Medulla oblongata (tissue), 1 donor: Measurements from ENCODE around the gene DUSP22.
"Not testable (repeated sequence)": the region's sequence is repeated elsewhere in the genome, so short reads cannot be mapped to it uniquely, and the experiment has no call there.

Experiments used
- DNase-seq: peaks from one replicate; pipeline ENCODE4 v3.0.0-alpha.2; 2015; ENCODE audit errors: extremely low spot score

DUSP22 gene, protein sequence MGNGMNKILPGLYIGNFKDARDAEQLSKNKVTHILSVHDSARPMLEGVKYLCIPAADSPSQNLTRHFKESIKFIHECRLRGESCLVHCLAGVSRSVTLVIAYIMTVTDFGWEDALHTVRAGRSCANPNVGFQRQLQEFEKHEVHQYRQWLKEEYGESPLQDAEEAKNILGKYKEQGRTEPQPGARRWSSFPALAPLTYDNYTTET

GRCh38 chr6:291697-292505 is at the start of gene DUSP22:
Gene DUSP22 (plus strand): TSS chr6:292487. CDS start chr6:292540, 53 bp downstream.
- peak; percentile 89 for DNase-seq

DNA sequence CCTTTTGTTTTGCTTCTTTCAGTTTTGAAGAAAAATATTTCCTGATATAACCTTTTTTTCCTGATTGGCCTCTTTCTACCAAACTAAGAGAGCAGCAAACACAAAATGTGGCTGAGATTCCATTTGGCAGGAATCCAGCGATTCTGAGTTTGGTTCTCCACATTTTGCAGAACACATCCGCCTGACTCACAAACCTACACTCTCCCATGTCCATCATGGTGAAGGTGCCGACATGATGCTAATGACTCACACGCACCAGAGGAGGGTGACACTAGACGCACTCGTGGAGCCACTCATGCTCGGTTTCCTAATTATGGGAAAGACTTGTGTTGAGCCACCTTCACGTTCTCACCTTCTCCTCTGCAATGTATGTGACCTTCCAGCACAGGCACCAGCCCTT is 45.9 kb upstream of the DUSP22 start:
- DNase-seq = no peak

DNA sequence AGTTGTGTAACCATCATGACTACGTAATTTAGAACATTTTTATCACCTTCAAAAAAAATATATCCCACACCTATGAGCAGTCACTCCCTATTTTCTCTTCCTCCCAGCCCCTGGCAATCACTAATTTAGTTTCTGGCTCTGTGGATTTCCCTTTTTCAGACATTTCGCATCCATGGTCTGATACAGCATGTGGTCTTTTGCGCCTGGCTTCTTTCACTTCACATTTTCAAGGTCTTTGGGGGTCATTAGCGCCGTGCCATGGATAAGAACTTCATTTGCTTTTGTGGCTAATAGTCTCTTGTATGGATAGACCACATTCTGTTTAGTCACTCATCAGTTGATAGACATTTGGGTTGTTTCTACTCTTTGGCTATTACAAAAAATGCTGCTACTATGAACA is 44.9 kb upstream of the DUSP22 start:
- no peak for DNase-seq

DNA sequence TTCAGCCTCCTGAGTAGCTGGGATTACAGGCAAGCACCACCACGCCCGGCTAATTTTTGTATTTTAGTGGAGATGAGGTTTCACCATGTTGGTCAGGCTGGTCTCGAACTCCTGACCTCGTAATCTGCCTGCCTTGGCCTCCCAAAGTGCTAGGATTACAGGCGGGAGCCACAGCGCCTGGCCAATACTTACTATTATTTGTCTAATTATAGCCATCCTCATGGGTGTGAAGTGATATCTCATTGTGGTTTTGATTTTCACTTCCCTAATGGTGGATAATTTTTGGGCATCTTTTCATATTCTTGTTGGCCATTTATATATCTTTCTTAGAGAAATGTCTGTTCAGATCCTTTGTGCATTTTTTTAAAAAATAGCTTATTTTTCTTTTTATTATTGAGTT is 44.2 kb upstream of the DUSP22 start:
- not testable (repeated sequence) for DNase-seq

GRCh38 chr6:250676-251075 is 41.6 kb upstream of the DUSP22 start:
- no peak for DNase-seq

DNA sequence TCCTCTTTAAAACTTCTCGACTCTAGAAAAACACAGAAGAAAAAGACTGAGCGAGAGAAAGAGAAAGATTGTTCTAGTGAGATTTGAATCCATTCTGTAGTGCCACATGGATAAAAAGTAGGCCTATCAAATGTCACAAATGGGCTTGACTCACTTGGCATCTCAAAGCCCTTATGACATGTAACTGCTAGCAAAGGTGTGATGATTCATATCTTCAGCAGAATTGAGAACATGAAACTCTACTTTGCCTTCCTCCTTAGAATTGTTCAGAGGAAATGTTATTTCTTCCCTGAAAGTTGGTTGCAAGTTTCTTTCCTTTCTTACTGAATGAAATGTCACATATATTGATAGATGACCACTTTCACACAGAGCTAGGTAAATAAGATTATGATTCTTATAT is 40.4 kb upstream of the DUSP22 start:
- DNase-seq = no peak

DNA sequence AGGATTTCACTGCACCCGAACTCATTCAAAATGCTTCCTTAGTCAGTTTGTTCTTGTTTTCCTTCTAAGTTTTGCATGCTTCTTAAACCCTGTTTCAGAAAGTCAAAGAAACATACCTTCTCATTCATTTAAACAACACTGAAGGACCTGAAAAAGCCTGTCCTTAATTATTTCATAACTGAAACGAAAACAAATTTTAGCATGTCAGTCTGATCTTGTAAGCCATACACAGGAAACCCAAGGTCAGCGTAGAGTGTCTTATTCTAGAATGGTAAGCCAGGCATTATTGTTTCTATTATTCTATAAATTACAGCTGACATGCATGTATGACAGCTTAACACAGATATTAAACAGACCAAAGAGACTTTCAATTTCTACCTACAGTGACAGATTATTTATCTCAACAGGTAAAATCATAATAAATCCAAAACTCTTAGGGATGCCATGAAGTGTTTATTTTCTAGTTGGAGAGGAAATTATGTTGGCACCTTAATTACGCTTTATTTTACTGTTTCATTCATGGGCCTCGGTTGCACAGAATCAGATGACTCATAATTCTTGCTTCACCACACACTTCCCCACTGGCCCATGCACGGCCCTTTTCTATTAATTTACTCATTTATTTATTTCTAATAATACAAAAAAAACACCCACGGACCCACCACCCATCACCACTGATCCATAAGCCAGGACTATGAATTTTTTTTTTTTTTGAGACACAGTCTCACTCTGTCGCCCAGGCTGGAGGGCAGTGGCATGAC is 39.3 kb upstream of the DUSP22 start:
- no peak for DNase-seq

- DNase-seq = no peak
These were observed 38.3 kb upstream of the DUSP22 start for GRCh38 chr6:254016-254415.

DNA sequence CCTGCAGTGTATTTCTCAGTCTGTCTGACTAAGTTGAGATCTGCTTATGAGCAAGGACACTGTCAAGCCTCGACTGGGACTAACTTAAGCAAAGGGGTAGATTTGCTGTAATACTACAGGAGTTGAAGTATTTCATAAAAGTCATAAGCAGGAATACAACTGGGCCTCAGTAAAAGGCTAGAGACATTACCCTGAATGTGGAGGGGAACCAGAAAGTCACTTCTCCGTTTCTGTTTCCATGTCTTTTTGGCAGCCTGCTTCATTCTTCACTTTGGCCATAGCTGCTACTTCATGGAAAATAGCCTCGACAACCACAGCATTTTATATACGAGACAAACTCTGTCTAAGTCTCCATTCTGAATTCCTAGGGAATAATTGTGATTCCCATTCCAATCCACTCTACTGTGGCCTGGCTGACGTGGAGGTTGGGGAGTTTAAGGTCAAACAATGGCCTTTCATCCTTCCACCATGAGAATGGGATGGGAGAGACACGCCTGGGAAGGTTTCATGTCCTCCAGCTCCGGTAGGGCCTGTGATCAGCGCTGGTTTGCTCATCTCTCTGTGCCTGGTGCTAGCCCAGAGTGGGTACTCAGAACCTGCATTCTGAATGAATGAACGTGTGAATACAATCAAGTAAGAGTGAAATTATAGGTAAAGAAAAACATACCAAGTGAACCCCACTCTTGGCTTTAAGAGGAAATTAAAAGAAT is 37.1 kb upstream of the DUSP22 start:
- DNase-seq = no peak

- DNase-seq = no peak
These were observed 36.6 kb upstream of the DUSP22 start for GRCh38 chr6:255751-256083.

DNA sequence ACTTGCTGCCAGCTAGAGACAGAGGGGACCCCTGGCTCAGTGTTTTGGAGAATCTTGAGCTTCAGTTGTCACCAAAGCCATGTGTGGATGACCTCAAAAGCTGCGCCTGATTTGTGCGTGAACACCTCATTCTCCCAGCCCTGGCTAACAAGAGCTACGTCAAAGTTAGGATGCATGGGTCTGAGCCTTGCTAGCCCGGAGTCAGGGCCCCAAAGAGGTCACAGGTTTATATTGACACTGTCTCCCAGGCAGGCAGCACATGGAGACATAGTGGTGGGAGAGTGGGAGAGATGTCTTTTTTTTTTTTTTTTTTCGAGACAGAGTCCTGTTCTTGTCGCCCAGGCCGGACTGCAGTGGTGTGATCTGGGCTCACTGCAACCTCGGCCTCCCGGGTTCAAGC is 36.1 kb upstream of the DUSP22 start:
- no peak for DNase-seq

DNA sequence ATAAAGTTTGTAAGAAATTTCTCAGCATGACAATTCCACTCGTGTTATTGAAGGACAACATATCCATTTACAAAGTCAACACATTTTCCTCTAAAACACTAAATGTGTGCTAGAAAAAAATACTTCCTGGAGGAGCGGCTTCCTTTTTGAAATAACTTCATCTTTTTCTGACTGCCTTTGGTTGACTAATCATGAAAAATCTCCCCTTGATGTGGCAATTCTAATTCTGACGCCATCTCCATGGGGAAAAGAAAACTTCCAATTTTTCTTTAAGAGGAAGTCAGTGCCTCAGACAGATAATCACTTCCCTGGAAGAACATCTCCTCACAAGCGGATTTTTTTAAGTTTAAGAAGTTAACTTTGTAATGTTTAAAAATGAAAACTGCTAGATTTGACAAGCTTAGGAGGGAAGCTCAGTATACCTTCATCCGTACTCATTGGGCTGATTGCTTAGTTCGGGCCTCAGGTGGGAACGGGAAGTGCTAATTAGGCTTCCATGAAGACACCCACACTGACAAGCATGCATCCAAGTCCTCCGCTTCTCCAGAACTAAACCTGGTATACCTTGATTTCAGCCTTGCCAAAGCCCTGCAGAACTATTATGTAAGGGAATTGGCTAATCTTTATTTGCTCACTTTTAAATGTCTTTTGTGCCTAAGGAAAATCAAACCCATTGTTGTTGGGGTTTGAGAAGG is 35.1 kb upstream of the DUSP22 start:
- peak; percentile 54 for DNase-seq

- DNase-seq = no peak
These were observed 34.5 kb upstream of the DUSP22 start for GRCh38 chr6:257774-258173.

DNA sequence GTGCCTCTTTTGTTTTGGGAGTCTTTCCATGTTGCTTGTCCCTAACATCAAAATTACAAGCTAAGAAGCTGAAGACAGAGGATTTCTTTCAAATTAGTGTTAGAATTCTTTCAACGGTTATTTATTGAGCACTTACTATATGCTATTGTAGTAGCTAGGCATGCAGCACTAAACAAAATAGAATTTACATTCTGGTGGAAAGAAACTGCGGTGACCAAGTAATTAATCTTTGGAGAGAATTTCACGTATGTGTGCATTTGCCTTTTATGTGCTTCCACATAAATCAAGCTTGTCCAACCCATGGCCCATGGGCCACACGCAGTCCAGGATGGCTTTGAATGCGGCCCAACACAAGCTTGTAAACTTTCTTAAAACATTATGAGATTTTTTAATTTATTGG is 33.0 kb upstream of the DUSP22 start:
- DNase-seq = no peak

GRCh38 chr6:259901-260508 is 32.3 kb upstream of the DUSP22 start:
- no peak for DNase-seq

DNA sequence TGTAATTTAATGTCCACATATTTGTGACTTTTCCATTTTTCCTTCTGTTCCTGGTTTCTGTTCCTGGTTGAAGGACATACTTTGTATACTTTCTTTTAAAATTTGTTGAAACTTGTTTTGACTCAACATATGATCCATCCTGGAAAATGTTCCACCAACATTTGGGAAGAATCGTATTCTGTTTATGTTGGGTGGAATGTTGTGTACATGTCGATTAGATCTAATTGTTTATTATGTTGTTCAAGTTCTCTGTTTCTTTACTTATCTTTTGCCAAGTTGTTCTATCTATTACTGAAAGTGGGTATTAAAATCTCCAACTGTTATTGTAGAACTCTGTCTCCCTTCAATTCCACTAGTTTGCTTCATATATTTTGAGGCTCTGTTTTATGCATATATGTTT is 27.7 kb upstream of the DUSP22 start:
- no peak for DNase-seq

- DNase-seq = no peak
These were observed 23.8 kb upstream of the DUSP22 start for GRCh38 chr6:268394-268935.

- DNase-seq = no peak
These were observed 18.7 kb upstream of the DUSP22 start for GRCh38 chr6:273551-274058.

DNA sequence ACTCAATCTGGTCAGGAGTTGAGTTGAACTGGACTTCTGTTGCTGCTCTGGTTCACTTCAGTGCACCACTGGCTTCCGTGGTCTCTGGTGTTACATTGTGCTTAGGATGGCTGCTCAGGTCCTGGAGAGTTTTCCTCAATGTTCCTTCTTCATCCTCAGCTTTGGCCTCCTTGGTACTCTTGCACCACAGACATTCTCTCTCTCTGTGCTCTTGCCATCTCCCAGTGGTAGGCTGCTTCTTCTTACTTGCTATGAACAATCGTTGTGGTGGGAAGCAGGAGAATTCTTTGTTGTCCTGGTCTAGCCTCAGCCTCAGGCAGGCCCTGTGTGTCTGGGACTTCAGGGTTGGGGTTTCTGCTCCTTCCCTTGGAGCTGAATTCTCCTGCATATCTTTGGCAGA is 14.5 kb upstream of the DUSP22 start:
- no peak for DNase-seq

DNA sequence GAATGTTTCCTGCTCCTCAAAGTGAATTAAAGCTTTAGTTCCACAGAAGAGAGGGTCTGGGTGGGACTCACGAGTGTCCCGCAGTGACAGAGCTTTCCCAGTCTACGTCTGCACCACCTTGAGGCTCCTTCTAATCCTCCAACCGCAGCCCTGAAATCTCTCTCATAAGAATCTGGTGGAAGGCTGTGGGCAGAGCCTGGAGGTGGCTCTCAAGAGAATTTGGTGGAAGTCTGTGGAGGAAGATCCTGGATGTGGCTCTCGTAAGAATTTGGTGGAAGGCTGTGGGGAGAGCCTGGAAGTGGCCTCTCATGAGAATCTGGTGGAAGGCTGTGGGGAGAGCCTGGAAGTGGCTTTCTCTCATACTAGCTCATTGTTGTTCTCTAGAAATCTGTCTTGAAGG is 13.8 kb upstream of the DUSP22 start:
- DNase-seq = no peak
